GM23248 (cell line): ENCODE data around the gene TMEM161A. TPM values are rescaled to one million over a fixed set of nuclear protein-coding genes. Genes with fewer than 3 reads are reported as not detected.
A peak's percentile ranks its signal among the peaks of the same experiment; 100 is the strongest.
"Not testable (repeated sequence)": the region's sequence is repeated elsewhere in the genome, so short reads cannot be mapped to it uniquely, and the experiment has no call there.

Source experiments
- DNase-seq: peaks from one replicate; pipeline ENCODE4 v3.0.0-alpha.2; 2015
- H2AFZ ChIP-seq: fragments of 200-600 bp; sonication (generic); 2 replicates; pipeline ENCODE4 v1.6.1; 2016; ENCODE audit warnings: antibody characterized with exemption
- H3F3A ChIP-seq: fragments of 200-600 bp; sonication (generic); 2 replicates; pipeline ENCODE4 v1.6.1; 2016; ENCODE audit warnings: mild to moderate bottlenecking, antibody characterized with exemption, mixed run types; ENCODE audit not compliant: insufficient read depth
- H3K27ac ChIP-seq: fragments of 200-600 bp; sonication (generic); 2 replicates; pipeline ENCODE4 v1.5.1; 2016; ENCODE audit warnings: mild to moderate bottlenecking
- H3K27me3 ChIP-seq: fragments of 200-600 bp; sonication (generic); replicated peaks from 2 replicates; pipeline ENCODE4 v1.6.1; 2016; ENCODE audit warnings: mild to moderate bottlenecking; ENCODE audit not compliant: insufficient read depth
- H3K36me3 ChIP-seq: fragments of 200-600 bp; sonication (generic); 2 replicates; pipeline ENCODE4 v1.6.1; 2016; ENCODE audit warnings: low read depth, mild to moderate bottlenecking
- H3K4me1 ChIP-seq: fragments of 200-600 bp; sonication (generic); 2 replicates; pipeline ENCODE4 v1.6.1; 2016; ENCODE audit warnings: mild to moderate bottlenecking; ENCODE audit not compliant: insufficient read depth
- H3K4me2 ChIP-seq: fragments of 200-600 bp; sonication (generic); one replicate; pipeline ENCODE4 v1.6.1; 2016; ENCODE audit warnings: mild to moderate bottlenecking; ENCODE audit not compliant: unreplicated experiment
- H3K4me3 ChIP-seq: fragments of 200-600 bp; sonication (generic); 2 replicates; pipeline ENCODE4 v1.5.1; 2016; ENCODE audit warnings: mild to moderate bottlenecking
- H3K79me2 ChIP-seq: fragments of 200-600 bp; sonication (generic); 2 replicates; pipeline ENCODE4 v1.6.1; 2016; ENCODE audit warnings: mild to moderate bottlenecking; ENCODE audit not compliant: insufficient read depth
- H3K9ac ChIP-seq: fragments of 200-600 bp; sonication (generic); 2 replicates; pipeline ENCODE4 v1.6.1; 2016; ENCODE audit warnings: mild to moderate bottlenecking
- H3K9me2 ChIP-seq: fragments of 200-600 bp; sonication (generic); 2 replicates; pipeline ENCODE4 v1.6.1; 2016; ENCODE audit warnings: mixed run types, mild to moderate bottlenecking, moderate library complexity; ENCODE audit not compliant: insufficient read depth
- H3K9me3 ChIP-seq: fragments of 200-600 bp; sonication (generic); one replicate; pipeline ENCODE4 v1.6.1; 2017; ENCODE audit warnings: low read depth
- H4K20me1 ChIP-seq: fragments of 200-600 bp; sonication (generic); 2 replicates; pipeline ENCODE4 v1.6.0; 2016; ENCODE audit not compliant: insufficient read depth
- EZH2 ChIP-seq: fragments of 200-600 bp; sonication (generic); IDR thresholded peaks from 2 replicates; pipeline ENCODE4 v1.6.1; 2018; ENCODE audit warnings: antibody characterized with exemption, mild to moderate bottlenecking; ENCODE audit not compliant: insufficient read depth, poor library complexity, severe bottlenecking
- EZH2phosphoT487 ChIP-seq: fragments of 200-600 bp; sonication (generic); IDR thresholded peaks from 2 replicates; pipeline ENCODE4 v1.6.1; 2018; ENCODE audit warnings: antibody characterized with exemption, moderate library complexity, mild to moderate bottlenecking, low read depth; ENCODE audit not compliant: insufficient read depth
- WGBS, 2 experiments: methylation state at CpG; one replicate each; pipeline ENCODE4 v1.1.6; 2015 to 2017; ENCODE audit warnings: low lambda C conversion rate in 2 of 2, low coverage in 1 of 2; ENCODE audit errors: missing lambda C conversion rate in 2 of 2; 5-methylcytosine and 5-hydroxymethylcytosine counted together
- in situ Hi-C: fragments of 300-500 bp; cut with MboI; formaldehyde crosslinking; loops from 2 replicates; pipeline ENCODE4 v1.15.0; 2020
- polyA plus RNA-seq: library from polyadenylated mRNA; unstranded; fragments of >200 nt; fragmentation: Nextera tagmentation; extraction: Ambion mirVana; gene quantifications from 2 replicates; pipeline ENCODE4 v1.2.1, GENCODE V29; 2016
- total RNA-seq: library from RNA; depleted of rRNA; stranded (reverse); fragments of >200 nt; shearing (Covaris generic); gene quantifications from 2 replicates; pipeline ENCODE4 v1.2.3, GENCODE V29; 2014

TMEM161A gene
- total and polyA plus RNA-seq, 2 experiments from 2014 or later, result 29.1 to 33.7 TPM

- Histone ChIP-seq H3K9me3 (no peaks in the 10 kb centered on the region), H3K79me2 (no peaks in the 10 kb centered on the region), H3K9me2 (no peaks in the 10 kb centered on the region), H3K27ac (no peak overlapping the region), H3F3A (no peaks in the 10 kb centered on the region), H3K4me2 (no peak overlapping the region), H3K9ac (no peak overlapping the region), H3K4me3 (no peak overlapping the region), H4K20me1 (no peaks in the 10 kb centered on the region), H3K27me3 (no peaks in the 10 kb centered on the region), H2AFZ (no peak overlapping the region), H3K36me3 (no peaks in the 10 kb centered on the region), H3K4me1 (no peaks in the 10 kb centered on the region; the same call in 1 of the 2 replicates)
- in situ Hi-C loops, result no loop called here
- 79 to 80% methylated on average over 9 of the region's 9 CpGs for WGBS, 2 experiments
- peak; percentile 21 for DNase-seq
- TF ChIP-seq EZH2phosphoT487 (no peak), EZH2 (no peak)
These were observed 28.7 kb downstream of the TMEM161A start for GRCh38 chr19:19109601-19110000.

GRCh38 chr19:19107654-19108053 is 30.6 kb downstream of the TMEM161A start:
- H2AFZ ChIP-seq, result no peak overlapping the region
- TF ChIP-seq EZH2phosphoT487, result no peak
- WGBS, 2 experiments, result 85% methylated on average over 11 of the region's 11 CpGs
- H4K20me1 ChIP-seq, result no peaks in the 10 kb centered on the region
- in situ Hi-C loops, result no loop called here
- H3K9me2 ChIP-seq, result no peaks in the 10 kb centered on the region
- no peak overlapping the region for H3K9ac ChIP-seq
- no peak overlapping the region for H3K27ac ChIP-seq
- H3K36me3 ChIP-seq, result no peaks in the 10 kb centered on the region
- no peak overlapping the region for H3K4me2 ChIP-seq
- no peaks in the 10 kb centered on the region for H3K27me3 ChIP-seq
- H3K9me3 ChIP-seq, result no peaks in the 10 kb centered on the region
- no peaks in the 10 kb centered on the region; the same call in 1 of the 2 replicates for H3K4me1 ChIP-seq
- H3K4me3 ChIP-seq, result no peak overlapping the region
- no peak for DNase-seq
- no peaks in the 10 kb centered on the region for H3K79me2 ChIP-seq
- no peaks in the 10 kb centered on the region for H3F3A ChIP-seq

- H3K27ac ChIP-seq, H4K20me1 ChIP-seq, H3K4me2 ChIP-seq, H2AFZ ChIP-seq, H3K27me3 ChIP-seq, H3K9me2 ChIP-seq, H3K4me3 ChIP-seq, in situ Hi-C loops, H3K9ac ChIP-seq, H3K4me1 ChIP-seq, H3K9me3 ChIP-seq, H3K36me3 ChIP-seq, DNase-seq, H3F3A ChIP-seq, H3K79me2 ChIP-seq: not testable (repeated sequence)
- WGBS, 2 experiments, result 94 to 95% methylated on average over 7 of the region's 7 CpGs
These were observed 31.3 kb downstream of the TMEM161A start for GRCh38 chr19:19106938-19107337.

GRCh38 chr19:19106056-19106551 is 32.2 kb downstream of the TMEM161A start:
- no peak overlapping the region for H3K4me2 ChIP-seq
- no peaks in the 10 kb centered on the region for H3K27me3 ChIP-seq
- 76 to 79% methylated on average over 19 to 25 of the region's 25 CpGs for WGBS, 2 experiments
- no peaks in the 10 kb centered on the region for H3K79me2 ChIP-seq
- H4K20me1 ChIP-seq, result no peaks in the 10 kb centered on the region
- H2AFZ ChIP-seq, result no peak overlapping the region
- no peaks in the 10 kb centered on the region; the same call in 1 of the 2 replicates for H3K4me1 ChIP-seq
- no peak overlapping the region for H3K4me3 ChIP-seq
- no peaks in the 10 kb centered on the region for H3K9me3 ChIP-seq
- TF ChIP-seq EZH2 (no peak), EZH2phosphoT487 (no peak)
- H3F3A ChIP-seq, result no peaks in the 10 kb centered on the region
- in situ Hi-C loops, result no loop called here
- H3K36me3 ChIP-seq, result no peaks in the 10 kb centered on the region
- no peaks in the 10 kb centered on the region for H3K9me2 ChIP-seq
- DNase-seq, result no peak
- no peak overlapping the region for H3K9ac ChIP-seq
- H3K27ac ChIP-seq, result no peak overlapping the region

- Histone ChIP-seq H3K4me3 (no peak overlapping the region), H3F3A (no peaks in the 10 kb centered on the region), H3K27me3 (no peaks in the 10 kb centered on the region), H3K27ac (no peak overlapping the region), H3K9me2 (no peaks in the 10 kb centered on the region), H3K79me2 (no peaks in the 10 kb centered on the region), H3K4me1 (no peaks in the 10 kb centered on the region; the same call in 1 of the 2 replicates), H3K4me2 (no peak overlapping the region), H3K9me3 (no peaks in the 10 kb centered on the region), H3K9ac (no peak overlapping the region), H4K20me1 (no peaks in the 10 kb centered on the region), H3K36me3 (no peaks in the 10 kb centered on the region), H2AFZ (no peak overlapping the region)
- peak; percentile 33 for DNase-seq
- TF ChIP-seq EZH2phosphoT487 (no peak), EZH2 (no peak)
- in situ Hi-C loops, result no loop called here
- 35 to 38% methylated on average over 13 to 36 of the region's 36 CpGs for WGBS, 2 experiments
These were observed 32.8 kb downstream of the TMEM161A start for GRCh38 chr19:19105365-19106055.
